HEK293 (cell line): ENCODE results near the gene ZC3H15.
A peak's percentile ranks its signal among the peaks of the same experiment; 100 is the strongest.

Experiments used
- CTCF ChIP-seq: fragments of 450-650 bp; formaldehyde crosslinking; IDR thresholded peaks from 2 replicates; pipeline ENCODE4 v1.5.1; 2016; ENCODE audit warnings: missing biosample characterization, missing genetic modification characterization
- YY1 ChIP-seq: fragments of 450-650 bp; formaldehyde crosslinking; IDR thresholded peaks from 2 replicates; pipeline ENCODE4 v1.5.1; 2018; ENCODE audit warnings: missing biosample characterization, missing genetic modification characterization
- ZBTB8A ChIP-seq: fragments of 450-650 bp; formaldehyde crosslinking; IDR thresholded peaks from 2 replicates; pipeline ENCODE4 v1.5.1; 2016; ENCODE audit warnings: missing biosample characterization, missing genetic modification characterization
- ZNF10 ChIP-seq: fragments of 450-650 bp; formaldehyde crosslinking; IDR thresholded peaks from 2 replicates; pipeline ENCODE4 v1.5.1; 2017; ENCODE audit warnings: missing biosample characterization, missing genetic modification characterization
- ZNF18 ChIP-seq: fragments of 450-650 bp; formaldehyde crosslinking; IDR thresholded peaks from 2 replicates; pipeline ENCODE4 v1.5.1; 2016; ENCODE audit warnings: missing biosample characterization, missing genetic modification characterization

GRCh38 chr2:186485576-186485870, 537 bp upstream of the ZC3H15 start:
- TF ChIP-seq CTCF (tag by site-specific recombination) = no peak
- no peak for TF ChIP-seq ZNF18 (tag by site-specific recombination)
- TF ChIP-seq ZBTB8A (tag by site-specific recombination) = no peak
- TF ChIP-seq ZNF10 (tag by site-specific recombination) = no peak
- peak; percentile 9; the same call in 1 of the 2 replicates for TF ChIP-seq YY1
